AG08396 (cell line): Measurements from ENCODE around the gene PTPN4.

ENCODE experiments used
- DNase-seq: peaks from one replicate; pipeline ENCODE4 v3.0.0; 2012; ENCODE audit warnings: low spot score, mixed read lengths

Gene PTPN4

DNA sequence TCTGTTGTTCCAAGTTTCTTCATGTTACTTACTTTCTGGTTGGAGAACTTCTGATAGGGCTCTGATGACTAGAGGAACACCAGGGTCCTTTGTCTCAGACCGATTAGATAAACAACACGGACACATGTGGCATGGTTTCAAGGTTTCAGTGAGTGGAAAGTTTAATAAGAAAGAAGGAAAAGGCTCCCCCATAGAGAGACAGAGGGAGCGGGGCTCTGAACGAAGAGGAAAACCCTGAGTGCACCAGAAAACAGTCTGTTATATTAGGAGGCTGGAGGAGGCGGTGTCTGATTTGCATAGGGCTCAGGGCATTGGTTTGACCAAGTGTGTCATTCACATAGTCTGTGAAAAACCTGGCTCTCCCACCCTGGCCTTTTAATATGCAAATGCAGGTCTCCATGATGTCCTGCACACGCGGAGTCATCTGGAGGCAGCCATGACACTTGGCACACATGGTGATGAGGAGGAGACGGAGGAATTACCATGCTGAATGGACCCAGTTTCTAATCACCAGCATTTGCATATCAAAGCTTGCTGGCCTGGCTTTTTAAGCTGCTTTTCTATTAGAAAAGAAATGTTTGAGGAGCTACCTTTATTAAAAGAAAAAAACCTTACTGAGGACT, 94.2 kb downstream of the PTPN4 start:
- DNase-seq: no peak

DNA sequence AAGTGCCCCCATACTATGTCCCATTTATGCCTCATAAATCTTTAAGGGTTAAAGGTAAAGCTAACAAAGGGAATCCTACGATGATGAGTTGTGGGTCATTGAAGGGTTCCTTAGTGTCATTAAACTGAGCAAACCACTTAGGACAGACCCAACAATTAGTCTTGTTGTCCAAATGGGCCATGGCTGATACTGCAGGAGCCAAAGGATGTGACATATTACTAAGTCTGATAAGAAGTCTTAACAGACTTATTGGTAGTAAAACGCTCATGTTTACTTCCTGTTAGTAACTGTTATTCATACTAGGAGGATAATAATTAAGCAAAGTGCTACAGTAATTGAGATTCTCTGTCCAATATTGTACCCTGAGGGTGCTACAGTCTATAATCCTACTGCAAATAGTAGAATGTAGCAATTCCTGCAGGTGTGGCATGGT, 96.8 kb downstream of the PTPN4 start:
- DNase-seq: no peak

DNA sequence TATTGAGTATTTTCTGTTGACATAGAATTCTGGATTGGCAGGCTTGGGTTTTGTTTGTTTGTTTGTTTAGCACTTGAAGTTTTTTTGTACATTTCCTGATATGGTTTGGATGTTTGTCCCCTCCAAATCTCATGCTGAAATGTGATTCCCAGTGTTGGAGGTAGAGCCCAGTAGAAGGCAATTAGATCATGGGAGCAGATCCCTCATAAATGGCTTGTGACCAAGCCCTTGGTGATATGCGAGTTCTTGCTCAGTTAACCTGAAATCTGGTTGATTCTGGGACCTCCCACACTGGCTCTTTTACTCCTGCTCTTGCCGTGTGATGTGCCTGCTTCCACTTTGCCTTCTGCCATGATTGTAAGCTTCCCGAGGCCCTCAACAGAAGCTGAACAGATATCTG, 98.0 kb downstream of the PTPN4 start:
- no peak for DNase-seq

DNA sequence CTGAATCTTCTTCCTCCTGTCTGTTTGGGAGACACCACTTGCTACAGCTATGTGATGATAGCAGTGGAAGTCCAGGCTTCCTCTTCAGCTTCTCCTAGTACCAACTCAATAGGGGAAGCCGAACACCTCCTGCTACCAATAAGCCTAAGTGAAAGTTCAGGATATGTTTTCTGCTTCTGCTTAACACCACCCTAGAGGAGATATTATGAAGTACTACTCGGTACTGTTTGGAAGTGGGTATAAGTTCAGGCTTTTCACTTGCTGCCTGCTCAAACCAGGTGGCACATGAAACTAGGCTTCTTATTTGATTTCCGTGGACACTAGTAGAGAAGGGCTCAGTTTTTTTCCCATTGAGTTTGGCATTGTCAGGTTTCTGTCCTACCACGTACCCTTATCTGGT, 99.8 kb downstream of the PTPN4 start:
- no peak for DNase-seq

DNA sequence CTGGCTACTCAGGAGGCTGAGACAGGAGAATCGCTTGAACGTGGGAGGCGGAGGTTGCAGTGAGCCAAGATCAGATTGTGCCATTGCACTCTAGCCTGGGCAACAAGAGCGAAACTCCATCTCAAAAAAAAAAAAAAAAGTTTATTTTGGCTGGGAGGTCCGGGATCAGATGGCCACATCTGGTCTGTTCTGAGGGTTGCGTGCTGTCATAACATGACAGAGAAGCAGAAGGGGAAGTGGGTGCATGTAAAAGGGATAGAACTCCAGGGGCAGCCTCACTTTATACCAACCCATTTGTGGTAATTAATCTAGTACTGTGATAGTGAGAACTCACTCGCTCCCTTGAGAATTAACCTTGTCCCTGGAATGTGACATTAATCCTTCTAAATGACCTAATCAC, 101.2 kb downstream of the PTPN4 start:
- no peak for DNase-seq

DNA sequence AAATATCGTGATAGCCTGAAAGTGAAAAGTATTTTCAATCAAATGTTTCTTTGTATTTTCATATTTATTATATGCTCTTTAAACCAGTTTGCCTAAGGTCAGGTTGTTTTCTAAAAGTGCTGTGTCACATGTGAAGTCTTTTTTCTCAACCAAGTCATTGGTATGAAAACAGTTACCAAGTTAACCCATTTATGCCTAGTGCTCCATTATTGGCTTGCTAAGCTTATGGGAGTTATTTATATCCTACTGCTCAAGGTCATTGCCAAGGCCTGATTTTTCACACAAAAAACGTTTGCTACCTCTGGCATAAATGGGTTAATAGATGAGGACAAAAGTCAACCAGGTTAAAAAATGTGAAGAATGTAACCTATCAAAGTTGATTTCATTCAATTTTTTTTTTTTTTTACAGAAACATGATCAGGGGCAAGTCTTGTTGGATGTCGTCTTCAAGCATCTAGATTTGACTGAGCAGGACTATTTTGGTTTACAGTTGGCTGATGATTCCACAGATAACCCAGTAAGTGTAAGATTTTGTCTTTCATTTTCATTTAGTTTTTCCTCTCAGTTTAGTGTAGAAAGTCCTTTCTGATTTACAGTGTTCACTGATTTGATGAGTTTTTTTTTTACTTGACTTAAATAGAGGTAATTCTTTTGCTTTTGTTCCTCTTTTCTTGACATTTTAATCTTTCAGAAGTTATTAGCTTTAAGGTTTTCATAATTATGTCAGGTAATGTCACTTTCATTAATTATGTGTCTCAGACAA, 102.6 kb downstream of the PTPN4 start:
- DNase-seq: no peak

DNA sequence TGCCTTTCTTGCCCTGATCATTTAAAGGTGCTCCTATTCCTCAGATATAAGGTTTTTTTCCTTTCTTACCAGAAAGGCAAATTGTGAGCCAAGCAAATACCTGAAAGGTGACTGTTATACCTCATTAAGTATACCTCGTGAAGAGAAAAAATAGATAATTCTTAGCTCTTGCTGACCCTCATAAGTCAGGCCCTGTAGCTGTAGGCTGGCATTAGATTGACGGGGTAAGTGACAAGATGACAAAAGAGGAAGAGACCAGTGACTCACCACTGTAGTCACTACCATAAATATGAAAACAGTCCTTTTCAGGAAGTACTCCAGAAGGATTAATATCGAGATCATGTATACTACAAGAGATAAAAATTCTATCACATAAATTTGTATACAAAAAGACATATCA, 104.6 kb downstream of the PTPN4 start:
- DNase-seq: no peak

DNA sequence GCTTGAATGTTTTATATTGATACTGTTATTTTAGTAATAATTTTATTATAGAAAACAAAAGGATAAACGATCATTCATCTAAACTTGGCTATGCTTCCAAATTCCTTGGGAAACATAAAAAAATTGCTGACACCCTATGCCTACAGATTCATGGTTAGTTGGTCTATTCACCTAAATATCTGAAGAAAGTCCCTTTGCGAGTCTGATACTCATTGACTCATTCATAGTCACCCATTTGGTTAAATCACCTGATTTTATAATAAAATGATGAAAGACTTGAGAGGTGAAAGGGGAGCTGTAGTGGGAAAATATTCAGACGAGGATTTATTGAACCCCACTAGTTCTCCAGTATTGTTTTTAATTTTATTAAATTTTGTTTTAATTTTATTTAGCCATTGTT, 112.0 kb downstream of the PTPN4 start:
- no peak for DNase-seq

DNA sequence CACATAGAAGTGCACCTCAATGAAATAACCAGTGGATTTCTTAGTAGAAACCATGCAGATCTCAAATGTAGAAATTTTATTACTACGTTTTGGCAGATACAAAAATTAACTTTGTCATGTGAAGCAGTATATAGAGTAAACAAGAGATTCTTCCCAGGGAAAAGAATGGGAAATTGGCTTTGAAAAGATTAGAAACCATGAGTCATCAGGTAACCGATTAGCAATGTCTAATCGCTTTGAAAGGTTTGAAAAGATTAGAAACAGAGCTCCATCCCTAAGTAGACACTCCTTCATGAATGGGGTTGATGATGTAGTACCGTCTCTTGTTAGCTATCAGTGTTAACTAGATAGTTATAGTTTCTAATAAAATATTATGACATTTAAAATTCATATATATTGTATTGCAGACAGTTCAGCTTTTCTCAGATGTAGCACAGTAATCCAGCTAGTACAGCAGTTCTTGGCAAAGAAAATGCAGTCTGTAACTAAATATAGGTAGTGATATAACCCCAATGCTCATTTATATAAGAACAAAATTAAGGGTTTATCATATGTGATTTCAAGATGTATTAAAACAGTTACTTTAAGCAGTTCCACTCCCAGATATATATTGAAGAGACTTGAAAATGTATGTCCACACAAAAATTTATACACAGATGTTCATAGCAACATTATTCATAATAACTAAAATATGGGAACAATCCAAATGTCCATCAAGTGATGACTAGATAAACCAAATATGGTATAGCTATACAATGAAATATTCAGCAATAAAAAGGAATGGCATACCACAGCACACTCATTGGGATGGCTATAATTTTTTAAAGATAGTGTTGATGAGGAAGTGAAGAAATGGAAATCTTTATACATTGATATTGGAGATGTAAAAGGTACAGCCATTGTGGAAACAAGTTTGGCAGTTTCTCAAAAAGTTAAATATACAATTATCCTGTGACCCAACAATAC, 113.9 kb downstream of the PTPN4 start:
- no peak for DNase-seq

DNA sequence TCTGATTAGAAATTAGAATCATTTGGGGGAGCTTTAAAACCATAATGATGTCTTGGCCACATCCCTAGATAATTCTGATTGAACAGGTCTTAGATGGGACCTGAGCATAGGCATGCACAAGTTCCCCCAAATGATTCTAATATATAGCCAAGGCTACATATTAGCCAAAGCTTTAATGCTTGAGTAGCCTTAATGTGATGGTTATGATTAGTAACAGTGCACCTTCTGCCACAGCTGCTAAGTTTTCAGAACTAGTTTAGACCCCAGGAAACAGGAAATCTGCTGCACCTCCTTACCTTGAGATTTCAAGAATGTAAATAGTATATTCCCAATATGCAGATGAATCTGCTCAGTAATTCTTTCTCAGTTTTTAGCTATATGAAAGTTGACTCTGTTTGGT, 119.8 kb downstream of the PTPN4 start:
- DNase-seq: no peak

DNA sequence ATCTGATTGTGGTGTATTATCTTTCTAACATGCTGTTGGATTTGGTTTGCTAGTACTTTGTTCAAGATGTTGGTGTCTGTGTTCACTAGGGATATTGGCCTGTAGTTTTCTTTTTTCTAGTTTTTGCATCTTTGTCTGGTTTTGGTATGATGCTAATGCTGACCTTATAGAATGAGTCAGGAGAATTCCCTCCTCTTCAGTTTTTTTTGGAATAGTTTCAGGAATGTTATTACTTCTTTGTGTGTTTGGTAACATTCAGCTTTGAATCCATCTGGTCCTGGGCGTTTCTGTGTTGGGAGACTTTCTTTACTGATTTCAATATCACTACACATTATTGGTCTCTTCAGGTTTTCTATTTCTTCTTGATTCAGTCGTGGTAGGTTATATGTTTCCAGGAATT, 129.0 kb downstream of the PTPN4 start:
- DNase-seq: peak; percentile 14

DNA sequence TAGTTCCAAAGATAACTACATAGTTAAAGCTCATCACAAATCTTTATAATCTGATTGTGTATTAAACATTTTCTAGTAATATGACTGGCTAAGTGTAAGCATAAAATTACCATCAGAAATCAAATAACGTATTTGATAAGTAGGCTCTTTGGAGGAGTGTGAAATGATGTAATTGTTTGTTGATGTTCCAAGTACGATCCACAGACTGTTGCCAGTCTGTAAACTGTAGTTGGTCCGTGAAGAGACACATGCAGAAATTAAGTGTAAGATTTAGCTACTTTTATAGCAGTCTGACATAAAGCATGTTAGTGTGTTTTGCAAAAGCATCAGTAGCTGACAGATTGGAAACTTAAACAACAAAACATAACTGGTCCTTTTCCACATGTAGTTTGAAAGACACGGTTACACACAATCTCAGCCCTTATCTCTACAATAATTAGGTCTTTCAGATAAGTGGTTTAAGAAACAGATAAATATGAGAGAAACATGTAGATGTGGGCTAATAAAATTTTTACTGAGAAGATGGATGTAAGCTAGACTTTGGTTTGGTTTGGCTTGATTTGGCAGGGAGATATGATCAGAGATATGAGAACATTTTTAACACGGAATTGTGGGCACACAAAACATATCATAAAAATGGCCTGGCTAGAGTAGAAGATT, 138.1 kb downstream of the PTPN4 start:
- DNase-seq: no peak

DNA sequence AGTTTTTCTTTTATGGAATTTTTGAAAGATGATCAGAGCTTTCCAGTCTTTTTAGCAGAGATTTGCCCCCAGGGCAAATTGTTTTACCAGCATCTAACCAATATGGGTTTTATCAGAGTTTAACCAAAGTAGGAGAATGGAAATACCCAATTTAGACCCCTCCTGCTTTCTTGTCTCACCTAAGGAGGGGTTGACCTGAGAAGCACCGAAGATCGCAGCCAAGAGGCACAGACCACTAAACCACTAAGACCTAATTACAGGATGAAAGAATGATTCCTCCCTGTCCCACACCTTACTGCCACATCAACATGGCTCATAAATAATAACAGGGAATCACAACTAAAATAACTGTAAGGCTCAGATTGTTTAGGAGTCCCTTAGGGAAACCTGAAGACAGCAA, 141.3 kb downstream of the PTPN4 start:
- no peak for DNase-seq

DNA sequence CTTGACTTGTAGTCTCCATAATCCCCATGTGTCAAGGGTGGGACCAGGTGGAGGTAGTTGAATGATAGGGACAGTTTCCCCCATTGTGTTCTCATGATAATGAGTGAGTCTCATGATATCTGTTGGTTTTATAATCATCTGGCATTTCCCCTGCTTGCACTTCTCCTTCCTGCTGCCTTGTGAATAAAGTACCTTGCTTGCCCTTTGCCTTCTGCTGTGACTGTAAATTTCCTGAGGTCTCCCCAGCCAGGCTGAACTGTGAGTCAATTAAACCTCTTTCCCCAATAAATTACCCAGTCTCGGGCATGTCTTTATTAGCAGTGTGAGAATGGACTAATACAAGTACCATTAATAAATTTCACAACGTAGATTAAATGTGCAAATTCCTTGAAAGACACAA, 150.8 kb downstream of the PTPN4 start:
- no peak for DNase-seq

DNA sequence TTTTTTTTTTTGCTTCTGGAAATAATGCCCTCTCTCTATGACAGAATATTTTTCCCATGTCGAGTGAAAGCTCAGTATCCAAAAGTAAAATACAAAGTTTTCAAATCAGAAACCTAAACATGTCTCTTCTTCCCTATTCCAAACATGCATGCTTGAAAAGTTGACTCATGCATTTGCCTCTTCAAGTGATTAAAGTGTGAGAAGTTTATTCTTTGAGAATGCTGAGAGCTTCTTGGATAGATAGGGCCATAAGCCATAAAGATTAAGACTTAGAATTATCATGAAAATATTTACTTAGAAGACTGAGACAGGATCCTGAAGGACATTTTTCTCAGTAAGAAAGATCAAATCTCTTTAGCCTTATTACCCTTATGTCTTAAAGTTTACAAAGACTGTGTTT, 154.5 kb downstream of the PTPN4 start:
- DNase-seq: peak; percentile 4

DNA sequence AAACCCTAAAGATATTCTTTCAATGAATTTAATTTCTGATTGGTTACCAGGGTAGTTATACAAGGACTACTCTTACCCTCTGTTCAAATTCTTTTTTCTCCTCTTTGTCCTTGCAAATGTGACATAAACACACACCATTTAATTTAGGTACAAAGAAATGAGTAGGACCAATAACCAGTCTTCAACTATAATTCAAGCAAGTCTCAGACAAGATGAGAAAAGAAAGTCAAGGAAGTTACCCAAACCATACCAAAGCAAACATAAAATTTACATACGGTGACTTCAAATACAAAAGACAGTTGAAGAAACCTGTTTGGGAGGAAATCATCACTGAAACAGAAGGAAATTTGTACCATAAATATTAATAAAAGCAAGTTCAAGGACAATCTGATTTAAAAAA, 162.1 kb downstream of the PTPN4 start:
- no peak for DNase-seq

DNA sequence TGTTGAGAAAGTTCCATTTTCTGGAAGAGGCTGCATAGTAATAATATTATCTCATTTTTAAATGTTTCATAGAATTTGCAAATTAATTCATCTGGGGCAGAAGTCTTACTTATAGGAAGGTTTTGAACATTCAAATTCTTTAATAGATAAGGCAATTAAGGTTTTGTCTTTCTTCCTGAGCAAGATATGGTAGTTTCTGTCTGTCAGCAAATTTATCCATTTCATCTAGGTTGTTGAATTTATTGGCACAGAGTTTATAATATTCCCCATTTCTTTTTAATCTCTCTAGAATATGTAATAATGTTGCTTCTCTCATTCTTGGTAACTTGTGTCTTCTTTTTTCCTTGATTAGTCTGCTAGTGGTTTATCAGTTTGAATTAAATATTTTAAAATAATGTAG, 163.0 kb downstream of the PTPN4 start:
- no peak for DNase-seq

DNA sequence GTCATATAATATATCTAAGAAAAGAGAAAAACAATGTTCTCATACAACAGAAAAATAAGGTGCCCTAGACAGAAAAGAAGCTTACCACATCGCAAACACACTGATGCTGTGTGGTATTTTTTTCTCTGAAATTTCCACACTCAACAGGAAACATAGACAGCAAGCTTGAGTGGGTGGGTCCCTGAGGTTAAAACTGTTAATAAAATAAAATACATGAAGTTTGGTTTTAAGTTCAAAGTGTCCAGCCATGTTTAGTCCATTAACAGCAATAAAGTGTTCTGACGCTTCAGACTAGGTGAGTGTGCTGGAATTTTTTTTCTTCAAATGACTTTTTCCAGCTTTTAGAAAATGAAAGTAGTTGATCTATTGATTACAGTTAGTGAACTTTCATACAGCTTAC, 169.8 kb downstream of the PTPN4 start:
- DNase-seq: no peak

DNA sequence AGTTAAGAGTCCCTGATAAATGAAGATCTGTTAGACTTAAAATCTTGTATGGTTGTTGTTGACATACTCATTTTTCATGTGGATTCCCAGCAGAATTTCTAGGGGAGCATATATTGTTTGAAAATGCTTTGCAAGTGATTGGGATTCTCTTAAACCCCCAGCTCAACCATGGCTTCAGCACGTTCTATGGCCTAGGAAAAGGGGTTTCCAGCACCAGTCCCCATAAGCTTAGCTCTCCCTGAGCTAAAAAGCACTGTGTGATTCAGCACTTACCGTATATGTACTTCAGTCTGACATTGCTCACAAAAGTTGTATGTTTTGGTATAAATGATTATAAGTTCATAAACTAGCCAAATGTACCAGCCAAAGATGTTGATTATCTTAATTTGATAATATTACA, 173.1 kb downstream of the PTPN4 start:
- no peak for DNase-seq

DNA sequence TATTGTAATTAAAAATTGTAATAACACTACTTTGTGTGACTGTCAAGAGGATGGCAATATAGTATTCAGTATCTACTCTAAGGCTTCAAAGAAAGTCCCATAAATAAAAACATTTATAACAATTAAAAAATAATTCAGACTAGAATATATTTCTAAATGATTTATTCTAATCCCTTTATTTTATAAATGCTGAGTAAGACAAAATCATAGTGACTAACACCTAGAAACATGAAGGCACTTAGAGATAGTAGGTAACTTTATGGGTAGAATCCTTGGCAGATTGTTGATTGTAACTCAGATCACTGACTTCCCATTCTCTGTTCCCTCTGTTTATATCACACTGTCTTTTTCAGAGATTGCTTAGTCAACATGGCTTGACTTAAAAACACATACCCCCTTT, 174.6 kb downstream of the PTPN4 start:
- no peak for DNase-seq

DNA sequence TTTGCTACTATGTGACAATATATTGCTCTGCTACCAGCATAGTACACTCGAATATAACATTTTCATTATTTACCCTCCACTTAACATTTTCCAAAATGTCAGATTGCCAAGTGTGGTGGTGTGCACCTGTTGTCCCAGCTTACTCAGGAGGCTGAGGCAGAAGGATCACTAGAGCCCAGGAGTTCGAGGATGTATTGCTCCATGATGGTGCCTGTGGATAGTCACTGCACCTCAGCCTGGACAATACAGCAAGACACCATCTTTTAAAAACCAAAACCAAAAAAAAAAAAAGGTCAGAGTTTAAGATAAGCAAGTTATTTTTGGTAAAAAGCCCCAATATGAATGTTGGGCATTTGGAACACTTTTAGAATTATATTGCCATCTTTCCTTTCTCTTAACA, 178.0 kb downstream of the PTPN4 start:
- no peak for DNase-seq

DNA sequence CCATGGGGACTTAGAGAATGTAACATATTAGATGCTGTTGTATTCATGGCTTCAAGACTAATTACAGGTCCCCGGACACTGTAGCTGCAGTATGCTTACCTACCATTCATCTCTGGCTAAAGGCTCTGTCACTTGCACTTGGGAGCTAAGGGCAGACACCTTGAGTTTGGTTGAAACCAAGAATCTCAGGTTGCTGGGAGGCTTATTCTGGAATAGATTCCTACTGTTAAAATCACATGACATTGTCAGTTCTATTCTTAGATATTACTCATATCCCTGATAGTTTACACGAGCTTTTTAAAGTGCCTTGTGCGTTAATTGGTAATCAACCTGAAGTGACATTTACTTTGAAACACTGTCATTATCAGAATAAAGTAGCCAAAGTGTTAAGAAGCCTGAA, 180.2 kb downstream of the PTPN4 start:
- DNase-seq: no peak
